Nephron (organoid): ENCODE data around the gene TLCD3A.

Source experiments
- H3K27ac Mint-ChIP-seq, 3 experiments: 2 replicates each; pipeline ENCODE4 v1.8.0; 2020; ENCODE audit warnings: mixed read lengths in 3 of 3, mild to moderate bottlenecking in 2 of 3, moderate library complexity in 1 of 3
- H3K27me3 Mint-ChIP-seq: 2 replicates; pipeline ENCODE4 v1.8.0; 2021; ENCODE audit warnings: low read depth, mild to moderate bottlenecking, moderate library complexity, mixed read lengths
- H3K36me3 Mint-ChIP-seq: 2 replicates; pipeline ENCODE4 v1.8.0; 2020; ENCODE audit warnings: low read depth, mixed read lengths
- H3K4me1 Mint-ChIP-seq: 2 replicates; pipeline ENCODE4 v1.8.0; 2020; ENCODE audit warnings: mixed read lengths
- H3K4me3 Mint-ChIP-seq, 3 experiments: 2 replicates each; pipeline ENCODE4 v1.8.0; 2020; ENCODE audit warnings: mild to moderate bottlenecking in 3 of 3, mixed read lengths in 3 of 3, moderate library complexity in 2 of 3
- H3K9me3 Mint-ChIP-seq: 2 replicates; pipeline ENCODE4 v1.8.0; 2020; ENCODE audit warnings: mixed read lengths
- TF ChIP-seq, protein P1 (sequence below), 3 experiments: fragments of 200-600 bp; sonication (generic); IDR thresholded peaks; one replicate each; pipeline ENCODE4 v1.5.0; 2021; ENCODE audit warnings: antibody characterized with exemption in 3 of 3; ENCODE audit not compliant: unreplicated experiment in 3 of 3

Gene TLCD3A

DNA sequence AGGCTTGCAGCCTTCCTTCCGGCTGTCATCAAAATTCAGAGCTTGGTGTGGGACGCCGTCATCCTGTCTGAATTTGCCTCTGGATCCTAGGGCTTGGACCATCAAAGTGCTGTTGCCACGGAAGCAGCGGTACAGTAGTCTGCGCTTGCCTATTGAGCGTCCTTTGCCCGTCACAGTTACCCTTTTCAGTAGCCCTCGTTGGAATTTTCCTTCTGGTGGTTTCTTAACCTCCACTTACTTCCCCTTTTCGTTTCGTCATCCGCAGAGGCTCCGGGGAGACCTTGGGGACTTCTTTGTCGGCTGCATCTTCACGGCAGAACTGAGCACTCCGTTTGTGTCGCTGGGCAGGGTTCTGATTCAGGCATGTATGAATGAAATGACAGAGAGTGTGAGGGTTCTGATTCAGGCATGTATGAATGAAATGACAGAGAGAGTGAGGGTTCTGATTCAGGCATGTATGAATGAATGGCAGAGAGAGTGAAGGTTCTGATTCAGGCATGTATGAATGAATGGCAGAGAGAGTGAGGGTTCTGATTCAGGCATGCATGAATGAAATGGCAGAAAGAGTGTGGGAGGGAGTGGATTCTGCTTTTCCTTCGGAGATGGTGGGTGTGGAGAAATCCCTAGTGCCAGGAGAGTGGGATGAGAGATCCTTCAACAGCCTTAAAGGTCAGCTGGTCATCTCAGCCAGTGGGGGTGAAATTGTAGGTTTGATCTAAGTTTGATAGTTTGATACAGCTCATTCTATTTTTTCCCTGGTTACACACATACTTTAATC is 8.0 kb downstream of the TLCD3A start:
- Mint-ChIP-seq H3K27ac (no peak overlapping the region), H3K4me3 (no peak overlapping the region), H3K4me1 (no peaks in the 10 kb centered on the region), H3K36me3 (peaks cover 67% of the 10 kb centered on the region), H3K27me3 (no peaks in the 10 kb centered on the region), H3K9me3 (no peaks in the 10 kb centered on the region)
- TF ChIP-seq, protein P1, sequence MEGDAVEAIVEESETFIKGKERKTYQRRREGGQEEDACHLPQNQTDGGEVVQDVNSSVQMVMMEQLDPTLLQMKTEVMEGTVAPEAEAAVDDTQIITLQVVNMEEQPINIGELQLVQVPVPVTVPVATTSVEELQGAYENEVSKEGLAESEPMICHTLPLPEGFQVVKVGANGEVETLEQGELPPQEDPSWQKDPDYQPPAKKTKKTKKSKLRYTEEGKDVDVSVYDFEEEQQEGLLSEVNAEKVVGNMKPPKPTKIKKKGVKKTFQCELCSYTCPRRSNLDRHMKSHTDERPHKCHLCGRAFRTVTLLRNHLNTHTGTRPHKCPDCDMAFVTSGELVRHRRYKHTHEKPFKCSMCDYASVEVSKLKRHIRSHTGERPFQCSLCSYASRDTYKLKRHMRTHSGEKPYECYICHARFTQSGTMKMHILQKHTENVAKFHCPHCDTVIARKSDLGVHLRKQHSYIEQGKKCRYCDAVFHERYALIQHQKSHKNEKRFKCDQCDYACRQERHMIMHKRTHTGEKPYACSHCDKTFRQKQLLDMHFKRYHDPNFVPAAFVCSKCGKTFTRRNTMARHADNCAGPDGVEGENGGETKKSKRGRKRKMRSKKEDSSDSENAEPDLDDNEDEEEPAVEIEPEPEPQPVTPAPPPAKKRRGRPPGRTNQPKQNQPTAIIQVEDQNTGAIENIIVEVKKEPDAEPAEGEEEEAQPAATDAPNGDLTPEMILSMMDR (IDR thresholded peaks at IDR 0.05; ENCODE audit: unreplicated experiment in 3 of 3), result no peak

DNA sequence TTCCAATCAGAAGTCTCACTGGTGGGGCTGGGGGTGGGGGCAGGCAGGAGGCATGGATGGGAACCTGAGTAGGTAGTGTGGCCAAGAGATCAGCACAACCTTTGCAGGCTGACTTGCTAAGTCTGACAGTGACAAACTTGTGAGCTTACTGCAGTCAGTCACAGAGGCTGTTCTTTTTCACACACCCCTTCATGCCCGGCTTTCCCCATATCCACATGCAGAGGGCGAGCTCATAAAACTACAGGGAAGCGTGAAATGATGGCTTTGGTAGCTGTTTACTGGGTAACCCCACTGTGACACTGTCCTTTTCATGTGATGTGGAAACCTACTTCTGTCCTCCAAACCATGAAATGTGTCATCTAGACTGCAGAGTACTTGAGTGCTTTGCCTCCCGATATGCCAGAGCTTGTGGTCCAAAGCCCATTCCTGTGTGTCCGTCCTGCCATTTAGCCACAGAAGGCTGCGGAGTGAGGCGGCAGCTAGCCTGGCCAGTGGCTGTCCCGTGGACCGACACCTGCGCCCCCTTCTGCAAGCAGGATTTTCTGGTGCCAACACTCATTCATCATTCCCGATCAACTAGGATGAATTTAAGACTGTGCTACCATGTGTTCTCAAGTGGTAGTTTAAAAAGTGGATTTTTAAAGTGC is 9.9 kb downstream of the TLCD3A start:
- TF ChIP-seq, protein P1 (IDR thresholded peaks at IDR 0.05; ENCODE audit: unreplicated experiment in 3 of 3), result no peak
- H3K4me1 Mint-ChIP-seq, result no peaks in the 10 kb centered on the region
- H3K4me3 Mint-ChIP-seq, result no peak overlapping the region
- H3K9me3 Mint-ChIP-seq, result no peaks in the 10 kb centered on the region
- no peaks in the 10 kb centered on the region for H3K27me3 Mint-ChIP-seq
- no peak overlapping the region for H3K27ac Mint-ChIP-seq
- peaks cover 76% of the 10 kb centered on the region for H3K36me3 Mint-ChIP-seq

GRCh38 chr17:743139-743538 is 10.7 kb downstream of the TLCD3A start:
- TF ChIP-seq, protein P1 (IDR thresholded peaks at IDR 0.05; ENCODE audit: unreplicated experiment in 3 of 3), result no peak
- peaks cover 76% of the 10 kb centered on the region for H3K36me3 Mint-ChIP-seq
- H3K4me3 Mint-ChIP-seq, result no peak overlapping the region
- peaks cover 3% of the 10 kb centered on the region for H3K9me3 Mint-ChIP-seq
- H3K27me3 Mint-ChIP-seq, result no peaks in the 10 kb centered on the region
- no peaks in the 10 kb centered on the region for H3K4me1 Mint-ChIP-seq
- H3K27ac Mint-ChIP-seq, result no peak overlapping the region

DNA sequence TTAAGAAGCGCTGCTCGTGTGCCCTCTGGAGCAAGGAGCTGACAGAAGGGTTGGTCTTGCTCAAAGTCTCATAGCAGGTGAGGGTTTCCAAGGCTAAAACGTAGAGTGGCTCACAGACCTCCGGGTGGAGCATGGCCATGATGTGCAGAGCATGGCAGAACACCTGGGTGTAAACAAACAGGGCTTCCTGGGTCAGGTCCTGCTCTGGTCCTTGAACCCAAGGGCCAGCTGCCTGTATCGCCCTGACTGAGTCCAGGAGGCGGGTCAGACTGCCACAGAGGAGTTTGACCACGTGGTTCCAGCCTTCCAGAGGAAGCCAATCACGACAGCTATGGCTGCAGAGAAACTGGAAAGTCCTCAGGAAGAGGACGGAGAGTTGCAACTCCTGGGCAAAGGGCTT is 12.5 kb downstream of the TLCD3A start:
- no peaks in the 10 kb centered on the region for H3K27me3 Mint-ChIP-seq
- H3K9me3 Mint-ChIP-seq, result peaks cover 13% of the 10 kb centered on the region
- TF ChIP-seq, protein P1 (IDR thresholded peaks at IDR 0.05; ENCODE audit: unreplicated experiment in 3 of 3), result no peak
- no peaks in the 10 kb centered on the region for H3K4me1 Mint-ChIP-seq
- no peak overlapping the region for H3K4me3 Mint-ChIP-seq
- H3K36me3 Mint-ChIP-seq, result peaks cover 84% of the 10 kb centered on the region
- H3K27ac Mint-ChIP-seq, result no peak overlapping the region

GRCh38 chr17:745406-745805 is 13.0 kb downstream of the TLCD3A start:
- Mint-ChIP-seq H3K4me1 (peaks cover 4% of the 10 kb centered on the region), H3K27ac (no peak overlapping the region), H3K27me3 (no peaks in the 10 kb centered on the region), H3K36me3 (peaks cover 86% of the 10 kb centered on the region), H3K9me3 (peaks cover 13% of the 10 kb centered on the region), H3K4me3 (no peak overlapping the region)
- TF ChIP-seq, protein P1 (IDR thresholded peaks at IDR 0.05; ENCODE audit: unreplicated experiment in 3 of 3), result no peak
